Heart left ventricle (tissue), 13 donors: ENCODE results near the gene GPER1.

Experiments
- CTCF ChIP-seq, 12 donors: fragments of 200-600 bp; sonication (generic) in 4 of 12; IDR thresholded peaks; one replicate each; pipeline versions ENCODE4 v1.5.0 to v1.8.0; 2018 to 2022; ENCODE audit warnings: antibody characterized with exemption in 12 of 12, mild to moderate bottlenecking in 5 of 12
- POLR2A ChIP-seq, 2 donors: fragments of 450-650 bp; IDR thresholded peaks; one replicate each; pipeline ENCODE4 v1.6.1; 2017; ENCODE audit warnings: antibody characterized with exemption in 2 of 2, mild to moderate bottlenecking in 2 of 2, moderate library complexity in 2 of 2
- donor health status: ischemic (EF 13 %, LVEDD 7.1; RV severe dilation, severe dysfunction).
- donor health status: DM: no; HTN: yes; CAD: no.
- donor health status: DM: no; HTN: no; CAD: no.
- donor health status: ischemic (EF 25% LVEDD 6.9; RV normal size, moderate dysfunction).
- donor health status: ischemic (EF 25% LVEDD 5.7; RV mildly dilated, moderate dysfunction).
- donor health status: ischemic (EF 35%, LVEDD 5.7; RV mildly dilated, moderate dysfunction).
- donor health status: nonischemic (EF 11% LVEDD 7.7; RV severe dilation, severe dysfunction).
- donor health status: DM: yes; HTN: yes; CAD: no.
- donor health status: PGD.
- donor health status: ischemic (EF 29% LVEDD 5.4; RV normal size, mild dysfunction).
- donor health status: nonischemic (EF 23%, LVEDD 6.1; RV moderate dilation, normal function).

DNA sequence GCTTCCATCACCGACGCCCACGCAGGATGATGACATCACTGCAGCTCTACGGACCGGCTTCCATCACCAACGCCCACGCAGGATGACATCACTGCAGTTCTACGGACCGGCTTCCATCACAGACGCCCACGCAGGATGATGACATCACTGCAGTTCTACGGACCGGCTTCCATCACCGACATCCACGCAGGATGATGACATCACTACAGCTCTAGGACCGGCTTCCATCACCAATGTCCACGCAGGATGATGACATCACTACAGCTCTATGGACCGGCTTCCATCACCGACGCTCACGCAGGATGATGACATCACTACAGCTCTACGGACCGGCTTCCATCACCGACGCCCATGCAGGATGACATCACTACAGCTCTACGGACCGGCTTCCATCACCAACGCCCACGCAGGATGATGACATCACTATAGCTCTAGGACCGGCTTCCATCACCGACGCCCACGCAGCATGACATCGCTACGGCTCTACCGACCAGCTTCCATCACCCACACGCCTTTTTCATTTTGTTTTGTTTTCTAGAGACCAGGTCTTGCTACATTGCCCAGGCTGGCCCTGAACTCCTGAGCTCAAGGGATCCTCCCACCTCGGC, 29.5 kb downstream of the GPER1 start:
- TF ChIP-seq CTCF (IDR thresholded peaks at IDR 0.05) (no peak), POLR2A (IDR thresholded peaks at IDR 0.05) (no peak)
